Skeletal muscle satellite cell (primary cell): ENCODE results near the gene AKR1C3. TPM values are rescaled to one million over a fixed set of nuclear protein-coding genes. Genes with fewer than 3 reads are reported as not detected.

Source experiments
- H3K27me3 ChIP-seq: 2 replicates; pipeline ENCODE4 v1.7.0; 2013; ENCODE audit warnings: low read length; ENCODE audit not compliant: control insufficient read depth, insufficient read depth
- H3K36me3 ChIP-seq: 2 replicates; pipeline ENCODE4 v1.7.0; 2013; ENCODE audit warnings: mild to moderate bottlenecking, control low read depth, low read length; ENCODE audit not compliant: insufficient read depth
- H3K4me1 ChIP-seq: 2 replicates; pipeline ENCODE4 v1.7.0; 2013; ENCODE audit warnings: low read length; ENCODE audit not compliant: control insufficient read depth, insufficient read depth
- H3K4me2 ChIP-seq: 2 replicates; pipeline ENCODE4 v1.7.0; 2013; ENCODE audit warnings: mild to moderate bottlenecking, low read length
- H3K4me3 ChIP-seq: 2 replicates; pipeline ENCODE4 v1.7.0; 2013; ENCODE audit warnings: low read length
- H3K9ac ChIP-seq: 2 replicates; pipeline ENCODE4 v1.7.0; 2013; ENCODE audit warnings: mild to moderate bottlenecking, low read depth, low read length, moderate library complexity
- H3K9me3 ChIP-seq: replicated peaks from 2 replicates; pipeline ENCODE4 v1.7.0; 2013; ENCODE audit warnings: mild to moderate bottlenecking, control low read depth, low read length
- small RNA-seq: library from RNA; depleted of rRNA; stranded (forward); fragments of <200 nt; gene quantifications from one replicate; pipeline ENCODE3, GENCODE V24; 2012

AKR1C3 gene

DNA sequence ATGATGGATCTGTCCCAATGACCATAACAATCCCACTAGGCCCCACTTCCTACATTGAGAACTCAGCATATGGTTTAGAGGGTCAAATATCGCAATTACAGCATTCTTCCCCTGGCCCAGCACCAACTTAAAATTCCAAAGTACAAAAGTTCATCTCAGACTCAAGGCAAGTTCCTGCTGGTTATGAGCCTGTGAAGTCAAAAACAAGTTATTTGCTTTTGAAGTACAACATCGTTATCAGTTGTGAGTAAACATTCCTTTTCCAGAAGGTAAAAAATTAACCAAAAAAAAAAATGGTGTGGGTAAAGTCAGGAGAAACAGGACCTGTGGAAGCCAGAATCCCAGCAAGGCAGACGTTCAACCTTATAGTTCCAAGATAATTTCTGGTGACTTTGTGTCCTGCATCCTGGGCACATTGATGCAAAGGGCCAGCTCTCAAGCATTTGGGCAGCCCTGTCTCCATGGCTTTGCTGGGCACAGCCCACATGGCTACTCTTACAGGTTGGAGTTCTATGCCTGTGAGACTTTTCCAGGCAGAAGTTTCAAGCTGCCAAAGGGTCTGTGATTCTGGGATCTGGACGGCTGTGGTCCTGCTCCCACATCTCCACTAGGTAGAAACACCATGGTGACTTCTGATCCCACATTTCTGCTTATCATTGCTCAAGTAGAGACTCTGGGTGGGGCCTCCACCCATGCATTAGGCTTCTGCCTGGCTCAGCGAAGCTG, 53.2 kb downstream of the AKR1C3 start:
- H3K4me2 ChIP-seq, result no peak overlapping the region
- no peak overlapping the region for H3K9ac ChIP-seq
- H3K9me3 ChIP-seq, result no peaks in the 10 kb centered on the region
- H3K4me3 ChIP-seq, result no peak overlapping the region
- no peaks in the 10 kb centered on the region for H3K27me3 ChIP-seq
- H3K36me3 ChIP-seq, result no peaks in the 10 kb centered on the region
- no peaks in the 10 kb centered on the region for H3K4me1 ChIP-seq

GRCh38 chr10:5147981-5148677, 53.9 kb downstream of the AKR1C3 start:
- H3K9me3 ChIP-seq, result no peaks in the 10 kb centered on the region

GRCh38 chr10:5148678-5149032, 54.4 kb downstream of the AKR1C3 start:
- Histone ChIP-seq H3K27me3 (no peaks in the 10 kb centered on the region), H3K4me1 (no peaks in the 10 kb centered on the region), H3K9me3 (no peaks in the 10 kb centered on the region), H3K4me3 (no peak overlapping the region), H3K9ac (no peak overlapping the region), H3K36me3 (no peaks in the 10 kb centered on the region), H3K4me2 (no peak overlapping the region)

More at GRCh38 chr10:5147981-5148677, 53.9 kb downstream of the AKR1C3 start:
- Histone ChIP-seq H3K4me1 (no peaks in the 10 kb centered on the region), H3K4me3 (no peak overlapping the region), H3K27me3 (no peaks in the 10 kb centered on the region), H3K4me2 (no peak overlapping the region), H3K36me3 (no peaks in the 10 kb centered on the region), H3K9ac (no peak overlapping the region)

DNA sequence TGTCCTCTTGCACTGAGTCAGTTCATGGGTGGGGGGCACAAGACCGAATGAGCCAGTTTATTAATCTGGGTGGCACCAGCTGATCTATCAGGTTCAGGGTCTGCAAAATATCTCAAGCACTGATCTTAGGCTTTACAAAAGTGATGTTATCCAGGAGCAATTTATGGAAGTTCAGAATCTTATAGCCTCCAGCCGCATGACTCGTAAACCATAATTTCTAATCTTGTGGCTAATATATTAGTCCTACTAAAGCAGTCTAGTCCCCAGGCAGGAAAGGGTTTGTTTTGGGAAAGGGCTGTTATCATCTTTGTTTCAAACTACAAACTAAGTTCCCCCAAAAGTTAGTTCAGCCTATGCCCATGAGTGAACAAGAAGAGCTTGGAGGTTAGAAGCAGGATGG, 56.9 kb downstream of the AKR1C3 start:
- no peak overlapping the region for H3K4me3 ChIP-seq
- H3K9me3 ChIP-seq, result no peaks in the 10 kb centered on the region

DNA sequence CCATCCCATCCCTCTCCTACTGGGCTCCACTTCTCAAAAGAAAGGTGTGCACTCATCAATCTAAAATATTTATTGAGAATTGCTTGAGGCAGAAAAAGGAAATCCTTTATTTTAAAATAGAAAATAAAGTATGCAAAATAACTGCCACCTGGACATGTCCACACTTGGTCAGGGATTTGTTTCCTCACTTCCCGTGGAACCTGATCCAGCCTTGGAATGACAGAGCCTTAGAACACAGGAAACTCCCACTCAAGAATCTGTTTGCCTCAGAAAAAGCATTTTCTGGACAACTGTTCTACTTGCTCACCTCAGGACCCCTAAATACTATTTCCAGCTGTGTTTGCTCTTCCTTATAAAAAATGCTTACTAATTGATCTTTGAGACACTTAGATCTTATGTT, 61.7 kb downstream of the AKR1C3 start:
- no peak overlapping the region for H3K9ac ChIP-seq
- no peaks in the 10 kb centered on the region for H3K27me3 ChIP-seq
- no peaks in the 10 kb centered on the region for H3K9me3 ChIP-seq
- H3K36me3 ChIP-seq, result no peaks in the 10 kb centered on the region
- no peak overlapping the region for H3K4me3 ChIP-seq
- H3K4me1 ChIP-seq, result no peaks in the 10 kb centered on the region
- H3K4me2 ChIP-seq, result no peak overlapping the region

More for the DNA sequence above, 56.9 kb downstream of the AKR1C3 start:
- Histone ChIP-seq H3K27me3 (no peaks in the 10 kb centered on the region), H3K4me1 (no peaks in the 10 kb centered on the region), H3K36me3 (no peaks in the 10 kb centered on the region), H3K4me2 (no peak overlapping the region), H3K9ac (no peak overlapping the region)

Small RNAs within 50 kb of the gene (small RNA-seq; reads per million reads assigned to genes)
- gene RF00096, result not detected
